Osteoblast (primary cell): Measurements from ENCODE around the gene PRRG1. TPM values are rescaled to one million over a fixed set of nuclear protein-coding genes. Genes with fewer than 3 reads are reported as not detected.

ENCODE experiments used
- DNase-seq: peaks from one replicate; pipeline ENCODE4 v3.0.0; 2011; ENCODE audit warnings: low spot score, mixed read lengths; ENCODE audit not compliant: insufficient read length; ENCODE audit errors: missing footprints
- H2AFZ ChIP-seq: 2 replicates; pipeline ENCODE4 v1.6.0; 2011; ENCODE audit warnings: mild to moderate bottlenecking, low read length
- H3K27ac ChIP-seq: 2 replicates; pipeline ENCODE4 v1.5.1; 2011; ENCODE audit warnings: mild to moderate bottlenecking, low read depth, low read length, moderate library complexity
- H3K27me3 ChIP-seq: 2 replicates; pipeline ENCODE4 v1.6.0; 2012; ENCODE audit warnings: mild to moderate bottlenecking, control low read depth, inconsistent platforms, low read length, moderate library complexity; ENCODE audit not compliant: insufficient read depth
- H3K36me3 ChIP-seq: 2 replicates; pipeline ENCODE4 v1.5.1; 2011; ENCODE audit warnings: mild to moderate bottlenecking, low read length, control low read depth, moderate library complexity; ENCODE audit not compliant: insufficient read depth
- H3K4me1 ChIP-seq: 2 replicates; pipeline ENCODE4 v1.5.1; 2011; ENCODE audit warnings: mild to moderate bottlenecking, low read length, control low read depth, moderate library complexity; ENCODE audit not compliant: insufficient read depth
- H3K4me2 ChIP-seq: 2 replicates; pipeline ENCODE4 v1.6.0; 2011; ENCODE audit warnings: mild to moderate bottlenecking, low read length; ENCODE audit not compliant: insufficient read depth
- H3K4me3 ChIP-seq: fragments of 200-600 bp; sonication (generic); 3 replicates; pipeline ENCODE4 v1.5.1; 2012; ENCODE audit warnings: mild to moderate bottlenecking, low read length, inconsistent platforms; ENCODE audit not compliant: insufficient read depth
- H3K79me2 ChIP-seq: 2 replicates; pipeline ENCODE4 v1.6.0; 2012; ENCODE audit warnings: mild to moderate bottlenecking, low read length, control low read depth, inconsistent platforms; ENCODE audit not compliant: insufficient read depth
- H3K9me3 ChIP-seq: 2 replicates; pipeline ENCODE4 v1.5.1; 2011; ENCODE audit warnings: low read depth, low read length, control low read depth
- H4K20me1 ChIP-seq: 2 replicates; pipeline ENCODE4 v1.6.0; 2012; ENCODE audit warnings: mild to moderate bottlenecking, low read length, control low read depth; ENCODE audit not compliant: insufficient read depth
- CTCF ChIP-seq: IDR thresholded peaks from 2 replicates; pipeline ENCODE4 v1.5.1; 2011; ENCODE audit warnings: mild to moderate bottlenecking, low read depth, low read length, moderate library complexity; ENCODE audit errors: extremely low read depth
- total RNA-seq: library from RNA; depleted of rRNA; stranded (reverse); fragments of >200 nt; gene quantifications from 2 replicates; pipeline ENCODE4 v1.2.3, GENCODE V29; 2012

The PRRG1 gene
- total RNA-seq, 1 donor: 16.3 TPM

- Histone ChIP-seq H3K27ac (no peak overlapping the region), H3K4me1 (no peaks in the 10 kb centered on the region), H4K20me1 (no peaks in the 10 kb centered on the region), H3K9me3 (no peaks in the 10 kb centered on the region), H2AFZ (no peak overlapping the region), H3K4me2 (no peak overlapping the region), H3K27me3 (no peaks in the 10 kb centered on the region), H3K36me3 (no peaks in the 10 kb centered on the region), H3K79me2 (no peaks in the 10 kb centered on the region), H3K4me3 (no peak overlapping the region)
- no peak for DNase-seq
- no peak for TF ChIP-seq CTCF
These were observed 119.1 kb downstream of the PRRG1 start for GRCh38 chrX:37468124-37468739.

- Histone ChIP-seq H3K36me3 (no peaks in the 10 kb centered on the region), H3K4me1 (no peaks in the 10 kb centered on the region), H3K27me3 (no peaks in the 10 kb centered on the region), H3K4me2 (no peak overlapping the region), H3K4me3 (no peak overlapping the region), H2AFZ (no peak overlapping the region), H4K20me1 (no peaks in the 10 kb centered on the region), H3K9me3 (no peaks in the 10 kb centered on the region), H3K27ac (no peak overlapping the region), H3K79me2 (no peaks in the 10 kb centered on the region)
- no peak for DNase-seq
- TF ChIP-seq CTCF: no peak
These were observed 121.5 kb downstream of the PRRG1 start for GRCh38 chrX:37470711-37471110.

DNA sequence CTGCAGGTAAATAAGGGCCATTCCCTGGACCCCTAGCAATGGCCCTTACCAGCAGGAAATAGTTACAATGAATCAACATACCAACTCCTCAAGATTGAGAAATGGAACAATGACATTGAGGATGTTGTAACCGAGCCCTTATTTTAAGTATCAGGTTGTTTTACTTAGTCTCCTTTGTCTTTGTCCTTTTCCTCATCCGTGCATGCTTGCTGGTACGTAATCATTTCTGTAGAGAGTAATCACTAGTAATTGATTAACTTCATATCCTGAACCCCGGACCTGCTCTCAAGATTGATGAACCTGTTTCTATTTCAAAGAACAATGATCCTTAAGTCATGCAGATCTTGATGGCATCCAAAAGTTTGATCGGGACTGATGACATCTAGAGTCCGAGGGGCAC lies 123.7 kb downstream of the PRRG1 start:
- Histone ChIP-seq H3K4me3 (no peak overlapping the region), H3K4me1 (no peaks in the 10 kb centered on the region), H3K4me2 (no peak overlapping the region), H3K27ac (no peak overlapping the region), H3K36me3 (no peaks in the 10 kb centered on the region), H3K9me3 (no peaks in the 10 kb centered on the region), H2AFZ (no peak overlapping the region), H3K27me3 (no peaks in the 10 kb centered on the region), H3K79me2 (no peaks in the 10 kb centered on the region), H4K20me1 (no peaks in the 10 kb centered on the region)
- no peak for TF ChIP-seq CTCF
- DNase-seq: no peak

DNA sequence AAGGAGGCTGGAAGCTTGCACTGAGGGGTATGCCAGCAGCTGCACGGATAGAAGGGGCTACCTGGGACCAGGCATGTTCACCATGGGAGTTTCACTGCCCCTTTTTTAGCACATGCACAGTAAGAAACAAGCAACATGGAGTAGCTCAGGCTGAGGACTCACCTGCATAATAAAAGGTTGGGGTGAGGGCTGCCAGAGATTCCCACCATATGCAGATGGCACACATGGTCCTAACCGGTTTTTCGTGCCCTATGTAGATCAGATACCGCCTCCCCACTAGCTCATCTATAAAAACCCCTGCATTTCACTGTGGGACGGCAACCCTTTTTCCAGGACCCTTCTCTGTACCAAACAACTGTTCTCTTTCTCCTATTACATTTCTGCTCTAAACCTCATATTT lies 125.3 kb downstream of the PRRG1 start:
- no peak for DNase-seq
- Histone ChIP-seq H2AFZ (no peak overlapping the region), H3K9me3 (no peaks in the 10 kb centered on the region), H3K4me2 (no peak overlapping the region), H3K27ac (no peak overlapping the region), H3K4me3 (no peak overlapping the region), H3K79me2 (no peaks in the 10 kb centered on the region), H3K27me3 (no peaks in the 10 kb centered on the region), H3K4me1 (no peaks in the 10 kb centered on the region), H4K20me1 (no peaks in the 10 kb centered on the region), H3K36me3 (no peaks in the 10 kb centered on the region)
- no peak for TF ChIP-seq CTCF
